ENCODE data around the gene NR2F2. TPM values are rescaled to one million over a fixed set of nuclear protein-coding genes. Genes with fewer than 3 reads are reported as not detected.

The NR2F2 gene
- total RNA-seq, 1 experiment from 2014 or later = 72.1 TPM

DNA sequence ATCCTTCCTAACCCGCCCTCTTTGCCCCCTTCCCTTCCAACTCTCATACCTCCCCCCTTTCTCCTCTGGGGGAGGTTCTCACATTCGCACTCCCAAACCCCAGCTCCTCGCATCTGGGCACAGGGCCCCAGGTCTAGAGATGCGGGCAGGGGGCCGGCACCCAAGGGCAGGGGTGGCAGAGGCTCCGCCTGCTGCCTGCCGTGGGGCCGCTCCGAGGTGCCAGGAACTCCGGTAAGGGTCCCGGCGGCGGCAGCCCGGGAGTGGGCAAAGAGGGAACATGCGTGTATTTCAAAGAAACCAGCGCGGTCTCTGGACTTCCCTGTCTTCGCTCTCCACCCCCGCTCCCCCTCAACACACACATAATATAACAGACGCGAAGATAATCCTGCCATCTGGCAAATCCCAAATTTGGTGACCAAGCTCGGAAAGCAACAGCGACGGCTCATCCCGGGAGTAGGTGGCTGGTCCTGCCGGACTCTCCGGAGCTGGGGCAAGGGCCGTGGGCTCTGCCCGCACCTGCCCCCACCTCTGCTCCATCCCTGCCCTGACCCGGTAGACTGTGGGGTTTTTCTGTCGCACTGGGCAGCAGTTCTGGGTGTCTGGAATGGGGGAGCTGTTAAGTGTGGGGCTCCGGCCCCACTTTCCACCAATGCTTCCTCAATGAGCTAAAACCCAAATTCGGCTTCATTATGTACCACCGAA, 31.0 kb downstream of the NR2F2 start:
- Histone ChIP-seq H3K27ac (no peak overlapping the region), H4K20me1 (ENCODE audit: insufficient read depth) (no peaks in the 10 kb centered on the region), H2AFZ (no peak overlapping the region), H3K4me1 (replicated peaks; ENCODE audit: insufficient read depth) (no peaks in the 10 kb centered on the region; the same call in 1 of the 2 replicates), H3K79me2 (ENCODE audit: low read depth) (no peaks in the 10 kb centered on the region), H3K4me2 (no peak overlapping the region), H3K9me2 (ENCODE audit: insufficient read depth) (no peaks in the 10 kb centered on the region), H3K4me3 (no peak overlapping the region), H3K27me3 (ENCODE audit: insufficient read depth, low read depth) (no peaks in the 10 kb centered on the region), H3F3A (ENCODE audit: insufficient read depth, low read depth) (no peaks in the 10 kb centered on the region), H3K36me3 (ENCODE audit: low read depth) (no peaks in the 10 kb centered on the region), H3K9me3 (ENCODE audit: insufficient read depth, low read depth) (no peaks in the 10 kb centered on the region)
- TF ChIP-seq, protein P1, sequence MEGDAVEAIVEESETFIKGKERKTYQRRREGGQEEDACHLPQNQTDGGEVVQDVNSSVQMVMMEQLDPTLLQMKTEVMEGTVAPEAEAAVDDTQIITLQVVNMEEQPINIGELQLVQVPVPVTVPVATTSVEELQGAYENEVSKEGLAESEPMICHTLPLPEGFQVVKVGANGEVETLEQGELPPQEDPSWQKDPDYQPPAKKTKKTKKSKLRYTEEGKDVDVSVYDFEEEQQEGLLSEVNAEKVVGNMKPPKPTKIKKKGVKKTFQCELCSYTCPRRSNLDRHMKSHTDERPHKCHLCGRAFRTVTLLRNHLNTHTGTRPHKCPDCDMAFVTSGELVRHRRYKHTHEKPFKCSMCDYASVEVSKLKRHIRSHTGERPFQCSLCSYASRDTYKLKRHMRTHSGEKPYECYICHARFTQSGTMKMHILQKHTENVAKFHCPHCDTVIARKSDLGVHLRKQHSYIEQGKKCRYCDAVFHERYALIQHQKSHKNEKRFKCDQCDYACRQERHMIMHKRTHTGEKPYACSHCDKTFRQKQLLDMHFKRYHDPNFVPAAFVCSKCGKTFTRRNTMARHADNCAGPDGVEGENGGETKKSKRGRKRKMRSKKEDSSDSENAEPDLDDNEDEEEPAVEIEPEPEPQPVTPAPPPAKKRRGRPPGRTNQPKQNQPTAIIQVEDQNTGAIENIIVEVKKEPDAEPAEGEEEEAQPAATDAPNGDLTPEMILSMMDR (conservative IDR thresholded peaks at IDR 0.05) = no peak
- TF ChIP-seq EZH2 (IDR thresholded peaks at IDR 0.05; ENCODE audit: low read depth) = no peak
- no peak for DNase-seq
- CTCF ChIA-PET = no interaction called here
- POLR2A ChIA-PET (ENCODE audit: unreplicated experiment) = no interaction called here
- intact Hi-C loops (cut with micrococcal nuclease; ENCODE audit: unreplicated experiment) = no loop called here
- no TSS peak for BruUV-seq (replicated peaks)

DNA sequence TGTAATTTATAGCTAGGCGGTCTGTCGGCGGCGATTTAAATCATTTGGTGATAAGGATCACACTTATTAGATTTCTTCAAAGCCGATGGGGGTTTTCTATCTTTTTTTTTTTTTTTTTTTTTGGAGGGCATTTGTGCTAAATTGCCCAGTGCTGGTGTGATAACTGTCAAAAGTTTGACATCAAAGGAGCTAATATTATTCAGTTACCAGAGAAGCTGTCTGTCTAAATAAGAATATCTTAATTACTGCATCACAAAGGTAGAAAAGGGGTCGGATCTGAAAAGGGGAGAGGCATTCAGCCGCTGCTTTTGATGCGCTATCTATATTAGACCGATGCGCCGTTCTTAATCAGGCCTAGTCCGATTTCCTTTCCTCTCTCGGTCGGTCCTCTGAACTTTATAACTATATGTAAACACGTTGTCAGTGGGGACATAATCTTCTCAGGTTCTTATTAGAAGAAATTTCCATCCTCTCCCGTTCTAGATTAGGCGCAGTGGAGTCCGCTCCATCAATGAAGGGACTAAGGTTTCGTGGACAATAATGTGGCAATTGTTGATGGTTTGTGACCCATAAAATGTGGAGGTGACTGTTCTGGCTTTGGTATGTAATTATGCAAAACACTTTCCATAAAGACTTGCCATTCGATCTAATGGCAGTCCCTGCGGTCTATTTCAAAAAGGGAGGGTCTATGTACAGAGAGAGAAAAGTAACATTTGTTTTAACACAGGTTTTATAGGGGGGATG, 31.7 kb downstream of the NR2F2 start:
- TF ChIP-seq, protein P1 (conservative IDR thresholded peaks at IDR 0.05) = no peak
- TF ChIP-seq EZH2 (IDR thresholded peaks at IDR 0.05; ENCODE audit: low read depth) = no peak
- Histone ChIP-seq H3K9me3 (ENCODE audit: insufficient read depth, low read depth) (no peaks in the 10 kb centered on the region), H3K79me2 (ENCODE audit: low read depth) (no peaks in the 10 kb centered on the region), H3K4me2 (no peak overlapping the region), H3K27ac (no peak overlapping the region), H4K20me1 (ENCODE audit: insufficient read depth) (no peaks in the 10 kb centered on the region), H3K4me3 (no peak overlapping the region), H3K27me3 (ENCODE audit: insufficient read depth, low read depth) (no peaks in the 10 kb centered on the region), H3F3A (ENCODE audit: insufficient read depth, low read depth) (no peaks in the 10 kb centered on the region), H3K36me3 (ENCODE audit: low read depth) (no peaks in the 10 kb centered on the region), H3K4me1 (replicated peaks; ENCODE audit: insufficient read depth) (no peaks in the 10 kb centered on the region; the same call in 1 of the 2 replicates), H2AFZ (no peak overlapping the region), H3K9me2 (ENCODE audit: insufficient read depth) (no peaks in the 10 kb centered on the region)
- intact Hi-C loops (cut with micrococcal nuclease; ENCODE audit: unreplicated experiment) = no loop called here
- ChIA-PET CTCF (no interaction called here), POLR2A (ENCODE audit: unreplicated experiment) (no interaction called here)
- no peak for DNase-seq
- BruUV-seq (replicated peaks) = no TSS peak

DNA sequence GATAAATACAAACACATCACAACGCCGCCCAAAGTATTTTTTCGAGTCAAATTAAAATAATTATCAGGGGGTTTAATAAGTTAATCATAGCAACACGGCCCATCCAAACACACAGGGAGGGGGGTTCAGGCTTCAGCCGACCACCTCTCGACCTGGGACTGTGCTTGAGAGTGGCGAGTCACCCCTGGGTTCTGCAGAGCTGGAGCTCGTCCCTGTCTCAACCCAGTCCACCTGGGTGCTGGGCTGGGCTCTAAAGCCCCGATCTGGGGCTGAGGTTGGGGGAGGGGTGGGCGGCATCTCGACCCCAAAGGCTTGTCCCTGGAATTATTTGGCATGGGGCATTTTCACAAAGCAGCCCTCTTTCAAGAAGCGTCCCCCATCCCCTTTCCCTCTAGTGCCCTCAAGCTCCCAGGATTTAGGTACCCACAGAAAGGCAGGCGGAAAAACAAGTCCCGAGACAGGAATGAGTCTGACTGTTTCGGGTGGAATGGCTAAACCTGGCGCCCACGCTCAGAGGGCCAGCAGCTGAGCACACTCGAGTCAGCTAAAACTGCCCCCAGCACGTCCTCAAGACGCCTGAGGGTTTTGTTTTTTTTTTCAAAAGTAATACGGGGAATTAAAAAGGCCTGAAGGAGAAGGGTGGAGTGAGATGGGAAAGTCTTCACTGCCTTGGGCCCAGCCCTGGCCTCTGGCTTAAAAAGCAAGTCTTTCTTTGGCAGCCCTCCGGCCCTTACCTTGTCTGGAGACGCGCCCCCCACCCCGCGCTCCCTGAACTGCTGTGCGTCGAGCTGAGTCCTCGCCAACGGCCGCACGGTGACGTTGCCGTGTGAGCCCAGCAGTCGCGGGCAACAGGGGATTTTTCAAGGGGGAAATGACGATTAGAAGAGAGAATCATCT, 32.5 kb downstream of the NR2F2 start:
- intact Hi-C loops (cut with micrococcal nuclease; ENCODE audit: unreplicated experiment) = no loop called here
- Histone ChIP-seq H2AFZ (no peak overlapping the region), H4K20me1 (ENCODE audit: insufficient read depth) (no peaks in the 10 kb centered on the region), H3K4me3 (no peak overlapping the region), H3K36me3 (ENCODE audit: low read depth) (no peaks in the 10 kb centered on the region), H3K79me2 (ENCODE audit: low read depth) (no peaks in the 10 kb centered on the region), H3K4me2 (no peak overlapping the region), H3K4me1 (replicated peaks; ENCODE audit: insufficient read depth) (no peaks in the 10 kb centered on the region), H3K27me3 (ENCODE audit: insufficient read depth, low read depth) (no peaks in the 10 kb centered on the region), H3F3A (ENCODE audit: insufficient read depth, low read depth) (no peaks in the 10 kb centered on the region), H3K27ac (no peak overlapping the region), H3K9me3 (ENCODE audit: insufficient read depth, low read depth) (no peaks in the 10 kb centered on the region), H3K9me2 (ENCODE audit: insufficient read depth) (no peaks in the 10 kb centered on the region)
- no TSS peak for BruUV-seq (replicated peaks)
- POLR2A ChIA-PET (ENCODE audit: unreplicated experiment) = no interaction called here
- no peak for TF ChIP-seq EZH2 (IDR thresholded peaks at IDR 0.05; ENCODE audit: low read depth)
- TF ChIP-seq, protein P1 (conservative IDR thresholded peaks at IDR 0.05) = no peak
- CTCF ChIA-PET = no interaction called here
- no peak for DNase-seq
